GM12874 (cell line): ENCODE data around the gene ENPP3.

Experiments used
- TF ChIP-seq, protein P1 (sequence below): IDR thresholded peaks from 2 replicates; pipeline ENCODE4 v1.5.1; 2011; ENCODE audit warnings: low read depth, mild to moderate bottlenecking, control low read depth, low read length, moderate library complexity; ENCODE audit not compliant: insufficient read depth

Gene ENPP3

DNA sequence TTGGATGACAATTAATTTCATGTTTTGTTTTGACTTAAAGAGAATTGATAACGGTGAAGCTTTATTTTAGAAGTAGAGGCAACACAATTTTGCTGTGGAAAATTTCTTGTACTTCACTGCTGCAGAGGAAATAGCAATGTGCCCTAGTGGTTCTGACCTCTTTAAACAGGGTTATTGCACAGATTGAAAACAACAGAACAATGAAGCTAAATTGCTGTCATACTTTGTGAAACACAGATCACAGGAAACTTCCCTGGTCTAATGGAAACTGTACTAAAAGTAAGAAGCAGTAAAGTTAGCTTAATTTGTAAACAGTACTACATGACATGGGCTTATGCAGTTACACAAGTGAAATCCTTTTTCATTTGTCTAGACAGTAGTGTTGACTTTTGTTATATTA lies 32.8 kb downstream of the ENPP3 start:
- TF ChIP-seq, protein P1, sequence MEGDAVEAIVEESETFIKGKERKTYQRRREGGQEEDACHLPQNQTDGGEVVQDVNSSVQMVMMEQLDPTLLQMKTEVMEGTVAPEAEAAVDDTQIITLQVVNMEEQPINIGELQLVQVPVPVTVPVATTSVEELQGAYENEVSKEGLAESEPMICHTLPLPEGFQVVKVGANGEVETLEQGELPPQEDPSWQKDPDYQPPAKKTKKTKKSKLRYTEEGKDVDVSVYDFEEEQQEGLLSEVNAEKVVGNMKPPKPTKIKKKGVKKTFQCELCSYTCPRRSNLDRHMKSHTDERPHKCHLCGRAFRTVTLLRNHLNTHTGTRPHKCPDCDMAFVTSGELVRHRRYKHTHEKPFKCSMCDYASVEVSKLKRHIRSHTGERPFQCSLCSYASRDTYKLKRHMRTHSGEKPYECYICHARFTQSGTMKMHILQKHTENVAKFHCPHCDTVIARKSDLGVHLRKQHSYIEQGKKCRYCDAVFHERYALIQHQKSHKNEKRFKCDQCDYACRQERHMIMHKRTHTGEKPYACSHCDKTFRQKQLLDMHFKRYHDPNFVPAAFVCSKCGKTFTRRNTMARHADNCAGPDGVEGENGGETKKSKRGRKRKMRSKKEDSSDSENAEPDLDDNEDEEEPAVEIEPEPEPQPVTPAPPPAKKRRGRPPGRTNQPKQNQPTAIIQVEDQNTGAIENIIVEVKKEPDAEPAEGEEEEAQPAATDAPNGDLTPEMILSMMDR = no peak

DNA sequence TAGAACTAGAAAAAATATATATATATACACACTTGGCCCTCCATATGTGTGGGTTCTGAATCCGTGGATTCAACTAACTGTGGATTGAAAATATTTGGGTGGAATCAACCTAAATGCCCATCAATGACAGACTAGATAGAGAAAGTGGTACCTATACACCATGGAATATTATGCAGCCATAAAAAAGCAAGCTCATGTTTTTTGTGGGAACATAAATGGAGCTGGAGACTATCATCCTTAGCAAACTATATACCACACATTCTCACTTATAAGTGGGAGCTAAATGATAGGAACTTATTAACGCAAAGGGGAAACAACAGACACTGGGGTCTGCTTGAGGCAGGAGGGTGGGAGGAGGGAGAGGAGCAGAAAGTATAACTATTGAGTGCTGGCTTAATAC lies 36.1 kb downstream of the ENPP3 start:
- TF ChIP-seq, protein P1 = no peak

GRCh38 chr6:131678442-131678841 lies 41.3 kb downstream of the ENPP3 start:
- TF ChIP-seq, protein P1 = no peak

GRCh38 chr6:131680868-131681267 lies 43.8 kb downstream of the ENPP3 start:
- TF ChIP-seq, protein P1 = no peak

- TF ChIP-seq, protein P1 = no peak
These were observed 44.5 kb downstream of the ENPP3 start for GRCh38 chr6:131681585-131681984.

DNA sequence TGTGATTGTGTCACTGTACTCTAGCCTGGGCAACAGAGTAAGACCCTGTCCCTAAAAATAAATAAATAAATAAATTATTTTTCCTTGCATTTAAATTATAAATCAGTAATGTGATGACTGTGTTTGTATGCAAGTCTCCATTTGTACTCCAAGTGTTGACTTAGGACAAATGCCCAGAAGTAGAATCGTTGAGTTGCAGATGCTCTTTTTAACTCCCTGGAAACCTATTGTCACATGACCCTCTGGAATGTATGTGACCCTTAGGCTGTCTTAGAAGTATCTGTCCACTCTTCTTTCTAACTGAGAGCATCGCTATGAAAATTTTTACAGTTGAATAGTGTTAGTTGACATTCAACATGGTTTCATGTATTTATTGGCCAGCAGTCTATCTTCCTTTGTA lies 45.3 kb downstream of the ENPP3 start:
- TF ChIP-seq, protein P1 = no peak

- TF ChIP-seq, protein P1 = no peak
These were observed 46.4 kb downstream of the ENPP3 start for GRCh38 chr6:131683479-131683878.
